GM19463 (cell line): ENCODE results near the gene BSN.

ENCODE experiments used
- ATAC-seq: cut with Tn5 transposase; IDR thresholded peaks from one replicate; pipeline ENCODE4 v1.9.1; 2021; ENCODE audit warnings: mild to moderate bottlenecking, moderate library complexity; ENCODE audit not compliant: unreplicated experiment

Gene BSN

GRCh38 chr3:49652218-49652902 is 98.1 kb downstream of the BSN start:
- ATAC-seq = no peak

- no peak for ATAC-seq
These were observed 98.7 kb downstream of the BSN start for GRCh38 chr3:49652903-49653415.

- ATAC-seq = no peak
These were observed 99.3 kb downstream of the BSN start for GRCh38 chr3:49653621-49654020.

- ATAC-seq = no peak
These were observed 100.0 kb downstream of the BSN start for GRCh38 chr3:49654176-49654825.

GRCh38 chr3:49654955-49655556 is 100.8 kb downstream of the BSN start:
- ATAC-seq = no peak

- no peak for ATAC-seq
These were observed 101.5 kb downstream of the BSN start for GRCh38 chr3:49655731-49656285.

GRCh38 chr3:49656541-49657112 is 102.3 kb downstream of the BSN start:
- no peak for ATAC-seq

GRCh38 chr3:49657208-49657915 is 103.1 kb downstream of the BSN start:
- ATAC-seq = no peak

GRCh38 chr3:49658711-49659110 is 104.4 kb downstream of the BSN start:
- no peak for ATAC-seq

- ATAC-seq = no peak
These were observed 105.5 kb downstream of the BSN start for GRCh38 chr3:49659756-49660155.

GRCh38 chr3:49661281-49661680 is 107.0 kb downstream of the BSN start:
- no peak for ATAC-seq

- no peak for ATAC-seq
These were observed 107.7 kb downstream of the BSN start for GRCh38 chr3:49662021-49662420.

- no peak for ATAC-seq
These were observed 108.6 kb downstream of the BSN start for GRCh38 chr3:49662720-49663413.

- ATAC-seq = no peak
These were observed 109.6 kb downstream of the BSN start for GRCh38 chr3:49663831-49664230.

- ATAC-seq = no peak
These were observed 110.0 kb downstream of the BSN start for GRCh38 chr3:49664300-49664699.

GRCh38 chr3:49665822-49666519 is 111.7 kb downstream of the BSN start:
- no peak for ATAC-seq

GRCh38 chr3:49666592-49666991 is 112.3 kb downstream of the BSN start:
- ATAC-seq = no peak

GRCh38 chr3:49667701-49668413 is 113.6 kb downstream of the BSN start:
- no peak for ATAC-seq

- no peak for ATAC-seq
These were observed 114.1 kb downstream of the BSN start for GRCh38 chr3:49668414-49668797.
